ENCODE data around the gene SOX10.

SOX10 gene

GRCh38 chr22:38016182-38017151 is 32.1 kb upstream of the SOX10 start:
- DNase-seq (ENCODE audit: low spot score): no peak

GRCh38 chr22:38014083-38014482 is 29.7 kb upstream of the SOX10 start:
- DNase-seq (ENCODE audit: low spot score): no peak

- no peak for DNase-seq (ENCODE audit: low spot score)
Observed at GRCh38 chr22:38012604-38013072, 28.3 kb upstream of the SOX10 start.

- DNase-seq (ENCODE audit: low spot score): no peak
Observed at GRCh38 chr22:38009000-38009806, 24.8 kb upstream of the SOX10 start.

- no peak for DNase-seq (ENCODE audit: low spot score)
Observed at GRCh38 chr22:38007330-38007902, 23.1 kb upstream of the SOX10 start.

- DNase-seq (ENCODE audit: low spot score): no peak
Observed at GRCh38 chr22:38006906-38007305, 22.6 kb upstream of the SOX10 start.

- DNase-seq (ENCODE audit: low spot score): no peak
Observed at GRCh38 chr22:38005943-38006342, 21.6 kb upstream of the SOX10 start.

- no peak for DNase-seq (ENCODE audit: low spot score)
Observed at GRCh38 chr22:37999640-38000272, 15.4 kb upstream of the SOX10 start.

- no peak for DNase-seq (ENCODE audit: low spot score)
Observed at GRCh38 chr22:37999236-37999635, 14.9 kb upstream of the SOX10 start.

GRCh38 chr22:37998543-37998942 is 14.2 kb upstream of the SOX10 start:
- no peak for DNase-seq (ENCODE audit: low spot score)

- no peak for DNase-seq (ENCODE audit: low spot score)
Observed at GRCh38 chr22:37996515-37997246, 12.3 kb upstream of the SOX10 start.

- no peak for DNase-seq (ENCODE audit: low spot score)
Observed at GRCh38 chr22:37996079-37996478, 11.7 kb upstream of the SOX10 start.

- no peak for DNase-seq (ENCODE audit: low spot score)
Observed at GRCh38 chr22:37995460-37995859, 11.1 kb upstream of the SOX10 start.

- DNase-seq (ENCODE audit: low spot score): no peak
Observed at GRCh38 chr22:37994982-37995381, 10.6 kb upstream of the SOX10 start.

GRCh38 chr22:37994049-37994448 is 9.7 kb upstream of the SOX10 start:
- no peak for DNase-seq (ENCODE audit: low spot score)

- DNase-seq (ENCODE audit: low spot score): no peak
Observed at GRCh38 chr22:37991731-37992442, 7.5 kb upstream of the SOX10 start.

- DNase-seq (ENCODE audit: low spot score): no peak
Observed at GRCh38 chr22:37990862-37991261, 6.5 kb upstream of the SOX10 start.

- DNase-seq (ENCODE audit: low spot score): no peak
Observed at GRCh38 chr22:37990301-37990700, 5.9 kb upstream of the SOX10 start.

- DNase-seq (ENCODE audit: low spot score): no peak
Observed at GRCh38 chr22:37989146-37990045, 5.0 kb upstream of the SOX10 start.

GRCh38 chr22:37986371-37986770 is 2.0 kb upstream of the SOX10 start:
- DNase-seq (ENCODE audit: low spot score): no peak
